ENCODE data around the gene FBXL17.

Gene FBXL17

DNA sequence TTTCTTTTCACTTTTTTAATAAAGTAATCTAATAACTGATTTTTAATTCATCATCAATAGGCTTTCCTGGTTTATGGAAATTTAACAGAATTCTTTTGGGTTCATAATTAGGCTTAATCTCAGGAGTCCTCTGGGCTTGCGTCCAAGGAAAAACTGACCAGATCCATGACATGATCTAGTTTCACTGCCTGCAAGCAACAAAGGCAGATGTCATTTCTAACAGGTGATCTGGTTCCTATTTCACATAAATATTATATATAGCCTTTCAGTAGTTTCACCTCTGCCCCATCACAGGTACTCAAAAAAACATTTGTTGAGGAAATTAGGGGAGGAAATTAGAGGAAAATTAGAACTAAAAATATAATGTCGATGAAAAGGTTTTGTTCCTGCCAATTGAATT lies 126.4 kb downstream of the FBXL17 start:
- Histone ChIP-seq H4K20me1 (ENCODE audit: low read depth, low read length) (no peaks in the 10 kb centered on the region), H3K27ac (ENCODE audit: low read depth, low read length) (no peak overlapping the region), H3K79me2 (ENCODE audit: insufficient read depth, low read length) (no peaks in the 10 kb centered on the region), H3K9me3 (ENCODE audit: insufficient read depth, low read length) (no peaks in the 10 kb centered on the region), H3K4me2 (ENCODE audit: low read depth, low read length, poor library complexity, severe bottlenecking) (no peak overlapping the region), H3K9ac (ENCODE audit: low read length) (no peak overlapping the region), H3K36me3 (ENCODE audit: low read length) (no peaks in the 10 kb centered on the region), H3K4me3 (ENCODE audit: insufficient read depth, low read length, poor library complexity, severe bottlenecking) (no peak overlapping the region), H3F3A (ENCODE audit: insufficient read depth) (no peaks in the 10 kb centered on the region), H2AFZ (ENCODE audit: low read depth, low read length, severe bottlenecking) (no peak overlapping the region), H3K27me3 (ENCODE audit: low read length) (no peaks in the 10 kb centered on the region), H3K9me2 (replicated peaks; ENCODE audit: insufficient read depth, low read length) (no peaks in the 10 kb centered on the region)
- TF ChIP-seq, protein P1, sequence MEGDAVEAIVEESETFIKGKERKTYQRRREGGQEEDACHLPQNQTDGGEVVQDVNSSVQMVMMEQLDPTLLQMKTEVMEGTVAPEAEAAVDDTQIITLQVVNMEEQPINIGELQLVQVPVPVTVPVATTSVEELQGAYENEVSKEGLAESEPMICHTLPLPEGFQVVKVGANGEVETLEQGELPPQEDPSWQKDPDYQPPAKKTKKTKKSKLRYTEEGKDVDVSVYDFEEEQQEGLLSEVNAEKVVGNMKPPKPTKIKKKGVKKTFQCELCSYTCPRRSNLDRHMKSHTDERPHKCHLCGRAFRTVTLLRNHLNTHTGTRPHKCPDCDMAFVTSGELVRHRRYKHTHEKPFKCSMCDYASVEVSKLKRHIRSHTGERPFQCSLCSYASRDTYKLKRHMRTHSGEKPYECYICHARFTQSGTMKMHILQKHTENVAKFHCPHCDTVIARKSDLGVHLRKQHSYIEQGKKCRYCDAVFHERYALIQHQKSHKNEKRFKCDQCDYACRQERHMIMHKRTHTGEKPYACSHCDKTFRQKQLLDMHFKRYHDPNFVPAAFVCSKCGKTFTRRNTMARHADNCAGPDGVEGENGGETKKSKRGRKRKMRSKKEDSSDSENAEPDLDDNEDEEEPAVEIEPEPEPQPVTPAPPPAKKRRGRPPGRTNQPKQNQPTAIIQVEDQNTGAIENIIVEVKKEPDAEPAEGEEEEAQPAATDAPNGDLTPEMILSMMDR (IDR thresholded peaks at IDR 0.05; ENCODE audit: insufficient read depth, low read length, poor library complexity, severe bottlenecking): no peak
- TF ChIP-seq EZH2phosphoT487 (conservative IDR thresholded peaks at IDR 0.05; ENCODE audit: low read length): no peak

DNA sequence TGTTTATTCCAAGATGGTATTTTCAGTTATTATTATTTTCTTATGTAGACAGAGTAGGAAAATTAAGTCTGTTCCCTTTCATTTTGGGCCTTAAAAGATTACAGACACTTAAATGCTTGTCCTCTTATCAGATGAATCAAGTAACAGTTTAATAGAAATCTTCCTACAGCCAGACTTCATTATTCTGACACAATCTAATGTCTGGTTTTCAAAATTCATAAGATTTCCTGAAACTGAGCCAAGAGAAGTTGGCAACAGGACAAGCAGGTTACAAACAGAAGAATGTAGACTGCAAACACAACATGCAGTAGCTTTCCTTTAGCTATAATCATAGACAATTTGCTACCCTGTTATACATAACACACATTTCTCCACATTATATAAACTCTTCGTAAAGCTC lies 130.5 kb downstream of the FBXL17 start:
- Histone ChIP-seq H4K20me1 (ENCODE audit: low read depth, low read length) (no peaks in the 10 kb centered on the region), H3K4me2 (ENCODE audit: low read depth, low read length, poor library complexity, severe bottlenecking) (no peak overlapping the region)

DNA sequence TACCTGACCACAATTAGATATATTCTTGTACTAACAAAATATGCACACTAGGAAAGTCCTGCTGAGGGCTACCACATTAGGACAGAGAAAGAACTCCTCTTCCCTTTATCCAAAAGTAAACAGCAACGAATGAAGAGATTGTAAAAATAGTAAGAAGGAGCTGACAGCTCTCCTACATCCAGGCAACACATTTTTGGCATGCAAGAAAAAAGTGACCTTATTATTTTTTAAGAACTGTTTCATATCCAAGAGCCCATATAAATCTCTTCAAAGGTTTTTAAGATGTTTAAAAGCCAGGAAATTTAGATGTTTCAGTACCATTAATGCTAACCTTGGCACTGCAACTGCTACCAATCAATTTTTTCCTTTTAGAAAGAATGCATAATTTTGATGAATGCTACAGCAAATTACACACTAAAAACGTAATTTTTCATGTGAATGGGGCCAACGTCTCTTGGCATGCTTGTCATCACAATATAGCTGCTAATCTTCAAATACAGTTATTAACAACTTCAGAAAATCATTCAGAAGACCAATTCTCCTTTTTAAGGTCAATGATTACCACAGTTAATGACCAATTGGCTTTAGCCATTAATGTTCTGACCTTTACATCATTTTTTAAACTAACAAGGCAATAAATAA lies 132.0 kb downstream of the FBXL17 start:
- no peak overlapping the region for H2AFZ ChIP-seq (ENCODE audit: low read depth, low read length, severe bottlenecking)
- no peaks in the 10 kb centered on the region for H3K79me2 ChIP-seq (ENCODE audit: insufficient read depth, low read length)
- H4K20me1 ChIP-seq (ENCODE audit: low read depth, low read length): no peaks in the 10 kb centered on the region
- H3K36me3 ChIP-seq (ENCODE audit: low read length): no peaks in the 10 kb centered on the region
- H3K4me3 ChIP-seq (ENCODE audit: insufficient read depth, low read length, poor library complexity, severe bottlenecking): no peak overlapping the region
- H3K4me2 ChIP-seq (ENCODE audit: low read depth, low read length, poor library complexity, severe bottlenecking): no peak overlapping the region
- H3K27ac ChIP-seq (ENCODE audit: low read depth, low read length): no peak overlapping the region
- TF ChIP-seq, protein P1 (IDR thresholded peaks at IDR 0.05; ENCODE audit: insufficient read depth, low read length, poor library complexity, severe bottlenecking): no peak
- no peak for TF ChIP-seq EZH2phosphoT487 (conservative IDR thresholded peaks at IDR 0.05; ENCODE audit: low read length)
- no peaks in the 10 kb centered on the region for H3F3A ChIP-seq (ENCODE audit: insufficient read depth)
- H3K9ac ChIP-seq (ENCODE audit: low read length): no peak overlapping the region
- H3K9me3 ChIP-seq (ENCODE audit: insufficient read depth, low read length): no peaks in the 10 kb centered on the region
- no peaks in the 10 kb centered on the region for H3K27me3 ChIP-seq (ENCODE audit: low read length)
- H3K9me2 ChIP-seq (replicated peaks; ENCODE audit: insufficient read depth, low read length): no peaks in the 10 kb centered on the region

More for the DNA sequence above, 130.5 kb downstream of the FBXL17 start:
- H2AFZ ChIP-seq (ENCODE audit: low read depth, low read length, severe bottlenecking): no peak overlapping the region
- H3K27ac ChIP-seq (ENCODE audit: low read depth, low read length): no peak overlapping the region
- H3K9me2 ChIP-seq (replicated peaks; ENCODE audit: insufficient read depth, low read length): no peaks in the 10 kb centered on the region
- H3K36me3 ChIP-seq (ENCODE audit: low read length): no peaks in the 10 kb centered on the region
- no peaks in the 10 kb centered on the region for H3K9me3 ChIP-seq (ENCODE audit: insufficient read depth, low read length)
- H3F3A ChIP-seq (ENCODE audit: insufficient read depth): no peaks in the 10 kb centered on the region
- H3K9ac ChIP-seq (ENCODE audit: low read length): no peak overlapping the region
- no peaks in the 10 kb centered on the region for H3K79me2 ChIP-seq (ENCODE audit: insufficient read depth, low read length)
- H3K27me3 ChIP-seq (ENCODE audit: low read length): no peaks in the 10 kb centered on the region
- TF ChIP-seq, protein P1 (IDR thresholded peaks at IDR 0.05; ENCODE audit: insufficient read depth, low read length, poor library complexity, severe bottlenecking): no peak
- no peak for TF ChIP-seq EZH2phosphoT487 (conservative IDR thresholded peaks at IDR 0.05; ENCODE audit: low read length)
- no peak overlapping the region for H3K4me3 ChIP-seq (ENCODE audit: insufficient read depth, low read length, poor library complexity, severe bottlenecking)

All from SU-DHL-6 (cell line).